Astrocyte (in vitro differentiated cells and primary cell): Measurements from ENCODE around the gene NUP153. TPM values are rescaled to one million over a fixed set of nuclear protein-coding genes. Genes with fewer than 3 reads are reported as not detected.

Experiments
- DNase-seq: peaks from one replicate; pipeline ENCODE4 v3.0.0-alpha.2; 2010; ENCODE audit warnings: low read depth
- FAIRE-seq: peaks from 2 replicates; lab custom pipeline; 2011; peaks lifted over from hg19 to GRCh38; lab: Jason Lieb, UNC
- H2AFZ ChIP-seq: 2 replicates; pipeline ENCODE4 v1.6.0; 2012; ENCODE audit warnings: low read depth, low read length, inconsistent platforms
- H3K27ac ChIP-seq: 2 replicates; pipeline ENCODE4 v1.5.1; 2011; ENCODE audit warnings: low read depth, low read length, inconsistent platforms
- H3K27me3 ChIP-seq: 2 replicates; pipeline ENCODE4 v1.6.0; 2011; ENCODE audit warnings: low read length, inconsistent platforms; ENCODE audit not compliant: insufficient read depth
- H3K36me3 ChIP-seq: 2 replicates; pipeline ENCODE4 v1.5.1; 2011; ENCODE audit warnings: low read length, inconsistent platforms; ENCODE audit not compliant: insufficient read depth
- H3K4me1 ChIP-seq: 2 replicates; pipeline ENCODE4 v1.5.1; 2011; ENCODE audit warnings: low read length, inconsistent platforms; ENCODE audit not compliant: insufficient read depth
- H3K4me2 ChIP-seq: 2 replicates; pipeline ENCODE4 v1.6.0; 2012; ENCODE audit warnings: low read length, inconsistent platforms
- H3K4me3 ChIP-seq: 2 replicates; pipeline ENCODE4 v1.5.1; 2011; ENCODE audit warnings: low read depth, mild to moderate bottlenecking, low read length, inconsistent platforms; ENCODE audit not compliant: insufficient read depth
- H3K79me2 ChIP-seq: 2 replicates; pipeline ENCODE4 v1.6.0; 2012; ENCODE audit warnings: mild to moderate bottlenecking, low read length, inconsistent platforms; ENCODE audit not compliant: insufficient read depth
- H3K9ac ChIP-seq: 2 replicates; pipeline ENCODE4 v1.6.0; 2012; ENCODE audit warnings: mild to moderate bottlenecking, low read length, inconsistent platforms
- H3K9me3 ChIP-seq: 2 replicates; pipeline ENCODE4 v1.5.1; 2012; ENCODE audit warnings: low read depth, mild to moderate bottlenecking, low read length, inconsistent platforms; ENCODE audit not compliant: insufficient read depth
- H4K20me1 ChIP-seq: 2 replicates; pipeline ENCODE4 v1.6.0; 2012; ENCODE audit warnings: low read length, inconsistent platforms; ENCODE audit not compliant: insufficient read depth
- H3K27ac Mint-ChIP-seq: one replicate; pipeline ENCODE4 v1.8.0; 2021; ENCODE audit warnings: mild to moderate bottlenecking, mixed read lengths; ENCODE audit not compliant: unreplicated experiment
- H3K27me3 Mint-ChIP-seq: one replicate; pipeline ENCODE4 v1.8.0; 2021; ENCODE audit warnings: low read depth, mixed read lengths; ENCODE audit not compliant: unreplicated experiment
- H3K36me3 Mint-ChIP-seq: one replicate; pipeline ENCODE4 v1.8.0; 2021; ENCODE audit warnings: low read depth, mixed read lengths; ENCODE audit not compliant: unreplicated experiment
- H3K4me1 Mint-ChIP-seq: one replicate; pipeline ENCODE4 v1.8.0; 2021; ENCODE audit warnings: low read depth, mixed read lengths; ENCODE audit not compliant: unreplicated experiment
- H3K4me3 Mint-ChIP-seq: one replicate; pipeline ENCODE4 v1.8.0; 2021; ENCODE audit warnings: mild to moderate bottlenecking, moderate library complexity, mixed read lengths; ENCODE audit not compliant: unreplicated experiment
- H3K9me3 Mint-ChIP-seq: one replicate; pipeline ENCODE4 v1.8.0; 2021; ENCODE audit warnings: mild to moderate bottlenecking, mixed read lengths; ENCODE audit not compliant: unreplicated experiment
- CTCF ChIP-seq: IDR thresholded peaks from 2 replicates; pipeline ENCODE4 v1.5.1; 2011; ENCODE audit warnings: low read depth, mild to moderate bottlenecking, inconsistent platforms, low read length, moderate library complexity; ENCODE audit not compliant: insufficient read depth
- EZH2 ChIP-seq: IDR thresholded peaks from 2 replicates; pipeline ENCODE4 v1.6.1; 2012; ENCODE audit warnings: mild to moderate bottlenecking, low read length, inconsistent platforms; ENCODE audit not compliant: insufficient read depth
- total RNA-seq: library from RNA; stranded (reverse); gene quantifications from 2 replicates; pipeline ENCODE4 v1.2.1, GENCODE V29; 2021

NUP153 gene
- total RNA-seq, 1 donor from 2014 or later: 51.6 TPM

GRCh38 chr6:17677602-17678001 is 29.1 kb downstream of the NUP153 start:
- Histone ChIP-seq H3K27me3 (no peaks in the 10 kb centered on the region), H4K20me1 (peaks cover 66% of the 10 kb centered on the region), H3K4me2 (no peak overlapping the region), H2AFZ (no peak overlapping the region), H3K9ac (no peak overlapping the region), H3K36me3 (peaks cover 23% of the 10 kb centered on the region), H3K9me3 (no peaks in the 10 kb centered on the region), H3K4me3 (no peak overlapping the region), H3K79me2 (peaks cover 96% of the 10 kb centered on the region), H3K27ac (no peak overlapping the region), H3K4me1 (no peaks in the 10 kb centered on the region)
- TF ChIP-seq CTCF (no peak), EZH2 (no peak)
- H3K36me3 Mint-ChIP-seq: peaks cover 17% of the 10 kb centered on the region
- DNase-seq: no peak
- no peak overlapping the region for H3K4me3 Mint-ChIP-seq
- no peaks in the 10 kb centered on the region for H3K9me3 Mint-ChIP-seq
- peaks cover 4% of the 10 kb centered on the region for H3K4me1 Mint-ChIP-seq
- no peaks in the 10 kb centered on the region for H3K27me3 Mint-ChIP-seq
- no peak for FAIRE-seq
- no peak overlapping the region for H3K27ac Mint-ChIP-seq

- Histone ChIP-seq H3K9ac (no peak overlapping the region), H2AFZ (no peak overlapping the region), H3K4me3 (no peak overlapping the region), H4K20me1 (peaks cover 40% of the 10 kb centered on the region), H3K9me3 (no peaks in the 10 kb centered on the region), H3K27ac (no peak overlapping the region), H3K79me2 (peaks cover 88% of the 10 kb centered on the region), H3K4me1 (no peaks in the 10 kb centered on the region), H3K36me3 (peaks cover 39% of the 10 kb centered on the region), H3K27me3 (no peaks in the 10 kb centered on the region), H3K4me2 (no peak overlapping the region)
- Mint-ChIP-seq H3K27ac (no peak overlapping the region), H3K9me3 (no peaks in the 10 kb centered on the region), H3K27me3 (no peaks in the 10 kb centered on the region), H3K4me1 (no peaks in the 10 kb centered on the region), H3K36me3 (peaks cover 24% of the 10 kb centered on the region), H3K4me3 (no peak overlapping the region)
- TF ChIP-seq EZH2: no peak
- no peak for TF ChIP-seq CTCF
- DNase-seq (no peak), FAIRE-seq (no peak)
Measured at GRCh38 chr6:17673543-17674254, 33.0 kb downstream of the NUP153 start.

- Histone ChIP-seq H3K36me3 (peaks cover 43% of the 10 kb centered on the region), H3K4me2 (no peak overlapping the region), H3K9ac (no peak overlapping the region), H4K20me1 (peaks cover 25% of the 10 kb centered on the region), H3K27me3 (no peaks in the 10 kb centered on the region), H3K4me3 (no peak overlapping the region), H3K9me3 (no peaks in the 10 kb centered on the region), H3K4me1 (no peaks in the 10 kb centered on the region), H2AFZ (no peak overlapping the region), H3K27ac (no peak overlapping the region), H3K79me2 (peaks cover 80% of the 10 kb centered on the region)
- no peaks in the 10 kb centered on the region for H3K4me1 Mint-ChIP-seq
- FAIRE-seq (no peak), DNase-seq (no peak)
- H3K4me3 Mint-ChIP-seq: no peak overlapping the region
- H3K27me3 Mint-ChIP-seq: no peaks in the 10 kb centered on the region
- H3K9me3 Mint-ChIP-seq: no peaks in the 10 kb centered on the region
- H3K36me3 Mint-ChIP-seq: peaks cover 24% of the 10 kb centered on the region
- no peak for TF ChIP-seq CTCF
- TF ChIP-seq EZH2: no peak
- H3K27ac Mint-ChIP-seq: no peak overlapping the region
Measured at GRCh38 chr6:17672064-17672718, 34.5 kb downstream of the NUP153 start.
